MM.1S (cell line): Measurements from ENCODE around the gene ZNF277.

ENCODE experiments used
- DNase-seq: peaks from one replicate; pipeline ENCODE4 v3.0.0-alpha.2; 2015
- H2AFZ ChIP-seq: fragments of 300-600 bp; sonication (generic); 2 replicates; pipeline ENCODE4 v1.6.0; 2016; ENCODE audit warnings: antibody characterized with exemption, low read length
- H3F3A ChIP-seq: fragments of 300-600 bp; sonication (generic); 2 replicates; pipeline ENCODE4 v1.6.1; 2016; ENCODE audit warnings: mild to moderate bottlenecking, antibody characterized with exemption, low read length, moderate library complexity, mixed read lengths; ENCODE audit not compliant: insufficient read depth
- H3K27ac ChIP-seq: fragments of 300-600 bp; sonication (generic); 2 replicates; pipeline ENCODE4 v1.5.1; 2016; ENCODE audit warnings: mild to moderate bottlenecking, low read length
- H3K27me3 ChIP-seq: fragments of 300-600 bp; sonication (generic); replicated peaks from 2 replicates; pipeline ENCODE4 v1.6.0; 2016; ENCODE audit warnings: low read length; ENCODE audit not compliant: insufficient read depth
- H3K36me3 ChIP-seq: fragments of 300-600 bp; sonication (generic); replicated peaks from 2 replicates; pipeline ENCODE4 v1.6.1; 2016; ENCODE audit warnings: mild to moderate bottlenecking, low read length, mixed read lengths; ENCODE audit not compliant: insufficient read depth
- H3K4me1 ChIP-seq: fragments of 300-600 bp; sonication (generic); 2 replicates; pipeline ENCODE4 v1.6.1; 2016; ENCODE audit warnings: low read length, mixed read lengths
- H3K4me2 ChIP-seq: fragments of 300-600 bp; sonication (generic); 2 replicates; pipeline ENCODE4 v1.6.0; 2016; ENCODE audit warnings: low read depth, low read length
- H3K4me3 ChIP-seq: fragments of 300-600 bp; sonication (generic); 2 replicates; pipeline ENCODE4 v1.5.1; 2016; ENCODE audit warnings: low read length, mixed read lengths
- H3K79me2 ChIP-seq: fragments of 300-600 bp; sonication (generic); 2 replicates; pipeline ENCODE4 v1.6.1; 2016; ENCODE audit warnings: mixed run types, low read length, mixed read lengths
- H3K9ac ChIP-seq: fragments of 300-600 bp; sonication (generic); 2 replicates; pipeline ENCODE4 v1.6.1; 2016; ENCODE audit warnings: low read length, mixed read lengths
- H3K9me2 ChIP-seq: fragments of 300-600 bp; sonication (generic); replicated peaks from 2 replicates; pipeline ENCODE4 v1.6.1; 2016; ENCODE audit warnings: mild to moderate bottlenecking, low read length, mixed read lengths; ENCODE audit not compliant: insufficient read depth
- H3K9me3 ChIP-seq: fragments of 300-600 bp; sonication (generic); replicated peaks from 2 replicates; pipeline ENCODE4 v1.6.1; 2016; ENCODE audit warnings: mild to moderate bottlenecking, low read length, mixed read lengths; ENCODE audit not compliant: insufficient read depth
- H4K20me1 ChIP-seq: fragments of 300-600 bp; sonication (generic); 2 replicates; pipeline ENCODE4 v1.6.1; 2016; ENCODE audit warnings: mild to moderate bottlenecking, low read length, moderate library complexity, mixed read lengths; ENCODE audit not compliant: insufficient read depth
- EZH2 ChIP-seq: fragments of 300-600 bp; sonication (generic); optimal IDR thresholded peaks from 2 replicates; pipeline ENCODE3; 2017; ENCODE audit warnings: low read depth, mild to moderate bottlenecking, antibody characterized with exemption, low read length, mixed read lengths
- EZH2phosphoT487 ChIP-seq: fragments of 300-600 bp; sonication (generic); IDR thresholded peaks from 2 replicates; pipeline ENCODE4 v1.6.1; 2018; ENCODE audit warnings: antibody characterized with exemption, low read length
- TF ChIP-seq, protein P1 (sequence below): fragments of 300-600 bp; sonication (generic); IDR thresholded peaks from 2 replicates; pipeline ENCODE4 v1.5.1; 2016; ENCODE audit warnings: antibody characterized with exemption, low read length, mixed read lengths

Gene ZNF277

DNA sequence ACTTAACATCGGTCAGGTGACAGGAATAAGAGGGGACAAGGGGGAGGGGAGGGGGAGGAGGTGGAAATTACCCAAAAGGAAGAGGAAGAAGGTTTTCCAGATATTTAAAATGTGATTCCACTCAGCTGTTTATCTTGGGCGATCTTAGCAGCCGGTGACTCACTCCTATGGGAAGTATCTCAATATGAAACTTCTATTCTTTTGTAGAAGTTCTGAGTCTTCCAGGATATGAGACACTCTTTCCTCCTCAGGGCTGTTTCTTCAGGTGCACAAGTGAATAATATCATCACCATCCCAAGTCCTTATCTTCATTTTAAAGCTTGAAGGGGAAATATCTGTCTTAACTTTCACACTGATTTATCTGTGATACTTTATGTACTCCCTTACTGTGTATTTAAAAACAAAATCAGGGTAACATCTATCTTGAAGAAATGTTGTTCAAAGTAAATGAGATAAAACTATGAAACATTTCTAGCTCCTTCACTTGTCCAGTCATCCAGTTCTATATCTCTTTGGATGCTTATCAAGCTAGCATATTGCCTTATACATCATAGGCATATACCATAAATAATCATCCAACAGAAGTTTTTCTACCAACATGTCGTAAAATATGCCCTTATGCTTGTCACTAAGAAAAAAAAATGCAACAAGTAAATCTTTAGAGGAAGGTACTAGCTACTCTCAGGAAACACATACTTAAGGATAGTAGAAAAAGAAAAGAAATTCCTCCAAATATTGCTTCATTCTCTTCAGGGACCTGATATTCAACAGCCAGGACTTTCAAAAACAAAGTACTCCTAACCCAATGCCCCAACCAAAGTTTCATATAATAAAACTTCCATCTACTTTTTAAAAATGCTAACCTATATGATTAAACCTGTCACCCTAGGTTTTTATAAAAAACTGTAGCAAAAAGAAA is 14.0 kb upstream of the ZNF277 start:
- no peaks in the 10 kb centered on the region for H4K20me1 ChIP-seq
- H3K4me2 ChIP-seq = no peak overlapping the region
- H3K9me2 ChIP-seq = no peaks in the 10 kb centered on the region
- no peaks in the 10 kb centered on the region for H3K27me3 ChIP-seq
- H2AFZ ChIP-seq = no peak overlapping the region
- H3K4me3 ChIP-seq = no peak overlapping the region
- H3F3A ChIP-seq = peaks cover 9% of the 10 kb centered on the region; the same call in 1 of the 2 replicates
- no peak overlapping the region for H3K27ac ChIP-seq
- H3K9me3 ChIP-seq = no peaks in the 10 kb centered on the region
- DNase-seq = no peak
- H3K79me2 ChIP-seq = peaks cover 98% of the 10 kb centered on the region
- TF ChIP-seq EZH2 = no peak
- TF ChIP-seq EZH2phosphoT487 = no peak
- TF ChIP-seq, protein P1, sequence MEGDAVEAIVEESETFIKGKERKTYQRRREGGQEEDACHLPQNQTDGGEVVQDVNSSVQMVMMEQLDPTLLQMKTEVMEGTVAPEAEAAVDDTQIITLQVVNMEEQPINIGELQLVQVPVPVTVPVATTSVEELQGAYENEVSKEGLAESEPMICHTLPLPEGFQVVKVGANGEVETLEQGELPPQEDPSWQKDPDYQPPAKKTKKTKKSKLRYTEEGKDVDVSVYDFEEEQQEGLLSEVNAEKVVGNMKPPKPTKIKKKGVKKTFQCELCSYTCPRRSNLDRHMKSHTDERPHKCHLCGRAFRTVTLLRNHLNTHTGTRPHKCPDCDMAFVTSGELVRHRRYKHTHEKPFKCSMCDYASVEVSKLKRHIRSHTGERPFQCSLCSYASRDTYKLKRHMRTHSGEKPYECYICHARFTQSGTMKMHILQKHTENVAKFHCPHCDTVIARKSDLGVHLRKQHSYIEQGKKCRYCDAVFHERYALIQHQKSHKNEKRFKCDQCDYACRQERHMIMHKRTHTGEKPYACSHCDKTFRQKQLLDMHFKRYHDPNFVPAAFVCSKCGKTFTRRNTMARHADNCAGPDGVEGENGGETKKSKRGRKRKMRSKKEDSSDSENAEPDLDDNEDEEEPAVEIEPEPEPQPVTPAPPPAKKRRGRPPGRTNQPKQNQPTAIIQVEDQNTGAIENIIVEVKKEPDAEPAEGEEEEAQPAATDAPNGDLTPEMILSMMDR = no peak
- H3K36me3 ChIP-seq = no peaks in the 10 kb centered on the region
- H3K9ac ChIP-seq = no peak overlapping the region
- H3K4me1 ChIP-seq = peaks cover 38% of the 10 kb centered on the region

DNA sequence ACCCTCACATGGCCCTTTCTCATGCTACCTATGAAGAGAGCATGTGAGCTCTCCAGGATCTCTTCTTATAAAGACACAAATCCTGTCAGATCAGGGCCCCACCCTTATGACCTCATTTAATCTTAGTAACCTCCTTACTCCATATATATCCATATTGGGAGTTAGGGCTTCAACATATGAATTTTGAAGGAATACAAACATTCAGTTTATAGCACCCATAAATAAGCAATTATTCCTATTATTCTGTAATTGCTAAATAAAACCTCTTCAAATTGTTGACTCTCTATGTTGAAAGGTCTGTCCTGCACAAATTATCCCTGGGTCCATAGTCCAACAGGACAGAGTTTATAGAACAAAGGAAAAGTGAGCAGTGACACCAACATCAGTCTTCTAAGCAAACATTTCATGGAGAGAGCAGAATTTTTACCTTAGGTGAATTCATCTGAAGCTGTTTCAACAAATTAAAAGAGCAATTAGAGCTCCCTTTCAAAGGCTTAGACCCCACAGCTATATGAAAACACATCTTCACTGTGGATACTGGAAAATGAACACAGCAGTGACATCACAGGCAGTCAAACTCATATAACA is 12.5 kb upstream of the ZNF277 start:
- no peak overlapping the region for H2AFZ ChIP-seq
- H3K9me3 ChIP-seq = no peaks in the 10 kb centered on the region
- no peaks in the 10 kb centered on the region for H3K27me3 ChIP-seq
- H4K20me1 ChIP-seq = no peaks in the 10 kb centered on the region
- no peak for DNase-seq
- H3K4me2 ChIP-seq = no peak overlapping the region
- H3K4me1 ChIP-seq = peaks cover 22% of the 10 kb centered on the region
- H3K27ac ChIP-seq = no peak overlapping the region
- no peaks in the 10 kb centered on the region for H3K36me3 ChIP-seq
- no peaks in the 10 kb centered on the region for H3F3A ChIP-seq
- H3K79me2 ChIP-seq = peaks cover 98% of the 10 kb centered on the region
- TF ChIP-seq EZH2phosphoT487 = no peak
- TF ChIP-seq EZH2 = no peak
- TF ChIP-seq, protein P1 = no peak
- no peaks in the 10 kb centered on the region for H3K9me2 ChIP-seq
- no peak overlapping the region for H3K9ac ChIP-seq
- no peak overlapping the region for H3K4me3 ChIP-seq

DNA sequence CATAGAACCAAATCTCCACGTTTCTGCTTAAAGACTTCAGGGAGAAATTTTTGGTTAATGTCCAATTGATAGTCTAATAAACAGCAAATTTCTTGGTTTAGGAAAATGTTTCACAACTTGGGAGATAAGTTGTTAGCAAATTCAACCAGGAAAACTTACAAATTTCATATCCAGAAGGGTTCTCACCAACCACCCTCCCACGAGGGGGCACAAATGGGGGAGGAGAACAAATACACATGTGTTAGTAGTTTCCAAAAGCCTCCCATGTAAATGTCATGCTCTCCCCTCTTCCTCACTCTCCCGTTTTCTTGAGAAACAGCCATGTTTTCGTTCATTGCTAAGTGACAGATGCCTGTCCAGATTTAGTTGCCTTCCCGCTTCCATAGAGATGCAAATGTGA is 10.8 kb upstream of the ZNF277 start:
- Histone ChIP-seq H3K27me3 (no peaks in the 10 kb centered on the region), H3K27ac (no peak overlapping the region), H3K9ac (no peak overlapping the region), H3K9me3 (no peaks in the 10 kb centered on the region), H2AFZ (no peak overlapping the region), H3K9me2 (no peaks in the 10 kb centered on the region), H3K36me3 (no peaks in the 10 kb centered on the region), H3F3A (no peaks in the 10 kb centered on the region), H3K4me1 (peaks cover 8% of the 10 kb centered on the region; the same call in 1 of the 2 replicates), H3K79me2 (peaks cover 98% of the 10 kb centered on the region), H3K4me2 (no peak overlapping the region), H3K4me3 (no peak overlapping the region), H4K20me1 (no peaks in the 10 kb centered on the region)
- no peak for DNase-seq
- TF ChIP-seq EZH2 (no peak), EZH2phosphoT487 (no peak)
- TF ChIP-seq, protein P1 = no peak
